Mammary epithelial cell (primary cell): Measurements from ENCODE around the gene ALB.

Experiments used
- EZH2 ChIP-seq: IDR thresholded peaks from 2 replicates; pipeline ENCODE4 v1.6.1; 2012; ENCODE audit warnings: low read length, inconsistent platforms, borderline replicate concordance
- TF ChIP-seq, protein P1 (sequence below), 2 donors: IDR thresholded peaks in 1 of 2; conservative IDR thresholded peaks in 1 of 2; 2 replicates each; pipeline ENCODE4 v1.5.1; 2011 to 2012; ENCODE audit warnings: inconsistent platforms in 2 of 2, low read length in 2 of 2, mild to moderate bottlenecking in 2 of 2, control low read depth in 1 of 2, low read depth in 1 of 2; ENCODE audit not compliant: insufficient read depth in 1 of 2; ENCODE audit errors: extremely low read depth in 1 of 2

DNA sequence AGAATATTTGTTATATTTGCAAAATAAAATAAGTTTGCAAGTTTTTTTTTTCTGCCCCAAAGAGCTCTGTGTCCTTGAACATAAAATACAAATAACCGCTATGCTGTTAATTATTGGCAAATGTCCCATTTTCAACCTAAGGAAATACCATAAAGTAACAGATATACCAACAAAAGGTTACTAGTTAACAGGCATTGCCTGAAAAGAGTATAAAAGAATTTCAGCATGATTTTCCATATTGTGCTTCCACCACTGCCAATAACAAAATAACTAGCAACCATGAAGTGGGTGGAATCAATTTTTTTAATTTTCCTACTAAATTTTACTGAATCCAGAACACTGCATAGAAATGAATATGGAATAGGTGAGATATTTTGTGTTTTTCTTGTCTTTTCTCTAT is 31.9 kb downstream of the ALB start, which contains the start of gene AFP:
- TF ChIP-seq, protein P1, sequence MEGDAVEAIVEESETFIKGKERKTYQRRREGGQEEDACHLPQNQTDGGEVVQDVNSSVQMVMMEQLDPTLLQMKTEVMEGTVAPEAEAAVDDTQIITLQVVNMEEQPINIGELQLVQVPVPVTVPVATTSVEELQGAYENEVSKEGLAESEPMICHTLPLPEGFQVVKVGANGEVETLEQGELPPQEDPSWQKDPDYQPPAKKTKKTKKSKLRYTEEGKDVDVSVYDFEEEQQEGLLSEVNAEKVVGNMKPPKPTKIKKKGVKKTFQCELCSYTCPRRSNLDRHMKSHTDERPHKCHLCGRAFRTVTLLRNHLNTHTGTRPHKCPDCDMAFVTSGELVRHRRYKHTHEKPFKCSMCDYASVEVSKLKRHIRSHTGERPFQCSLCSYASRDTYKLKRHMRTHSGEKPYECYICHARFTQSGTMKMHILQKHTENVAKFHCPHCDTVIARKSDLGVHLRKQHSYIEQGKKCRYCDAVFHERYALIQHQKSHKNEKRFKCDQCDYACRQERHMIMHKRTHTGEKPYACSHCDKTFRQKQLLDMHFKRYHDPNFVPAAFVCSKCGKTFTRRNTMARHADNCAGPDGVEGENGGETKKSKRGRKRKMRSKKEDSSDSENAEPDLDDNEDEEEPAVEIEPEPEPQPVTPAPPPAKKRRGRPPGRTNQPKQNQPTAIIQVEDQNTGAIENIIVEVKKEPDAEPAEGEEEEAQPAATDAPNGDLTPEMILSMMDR (conservative IDR thresholded peaks at IDR 0.05 in 1 of 2, IDR thresholded peaks at IDR 0.05 in 1 of 2; ENCODE audit: extremely low read depth in 1 of 2, insufficient read depth in 1 of 2, low read depth in 1 of 2, low read length in 2 of 2), result no peak
- TF ChIP-seq EZH2, result no peak
